Ureter (tissue), 1 donor: Measurements from ENCODE around the gene PPP1R3E. TPM values are rescaled to one million over a fixed set of nuclear protein-coding genes. Genes with fewer than 3 reads are reported as not detected.
"Not testable (repeated sequence)": the region's sequence is repeated elsewhere in the genome, so short reads cannot be mapped to it uniquely, and the experiment has no call there.

Experiments
- DNase-seq: peaks from one replicate; pipeline ENCODE4 v3.0.0-alpha.2; 2020; ENCODE audit warnings: low spot score
- total RNA-seq: library from RNA; stranded (reverse); gene quantifications from one replicate; pipeline ENCODE4 v1.2.4, GENCODE V29; 2023
- donor health status: DM: yes; HTN: yes; CAD: no.

PPP1R3E gene
- total RNA-seq, 1 donor from 2014 or later: 28.2 TPM

DNA sequence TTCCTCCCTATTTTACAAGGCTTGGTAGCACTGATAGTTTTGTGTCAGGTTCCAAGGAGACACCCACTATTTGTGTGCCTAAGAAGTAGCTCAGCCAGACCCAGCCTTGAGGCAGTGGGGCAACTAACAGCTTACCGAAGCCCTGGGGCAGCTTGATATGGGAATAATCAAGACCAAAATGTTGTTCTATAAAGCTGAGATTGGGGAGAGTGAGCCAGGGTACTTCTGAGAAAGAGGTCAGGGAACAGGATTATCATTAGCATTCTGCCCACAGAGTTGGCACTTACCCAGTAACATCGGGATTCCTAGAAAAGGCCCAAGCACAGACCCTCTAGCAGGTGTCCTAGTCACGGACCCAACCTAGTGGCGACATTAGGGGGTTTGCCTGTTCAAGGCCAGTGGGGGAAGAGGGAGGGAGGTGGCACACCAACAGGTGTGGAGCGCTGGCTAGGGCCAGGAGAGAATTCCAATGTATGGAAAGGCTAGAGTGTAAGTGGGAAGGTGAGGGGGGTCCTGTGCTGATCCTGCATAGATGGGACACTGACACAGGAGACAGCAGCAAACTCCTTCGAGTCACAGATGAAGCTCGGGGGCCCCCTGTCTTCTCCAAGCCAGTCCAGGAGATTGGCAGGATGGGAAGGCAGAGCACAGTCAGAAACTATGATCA lies 4.9 kb downstream of the PPP1R3E start:
- no peak for DNase-seq

GRCh38 chr14:23297096-23297495 lies 5.6 kb downstream of the PPP1R3E start:
- DNase-seq: no peak

DNA sequence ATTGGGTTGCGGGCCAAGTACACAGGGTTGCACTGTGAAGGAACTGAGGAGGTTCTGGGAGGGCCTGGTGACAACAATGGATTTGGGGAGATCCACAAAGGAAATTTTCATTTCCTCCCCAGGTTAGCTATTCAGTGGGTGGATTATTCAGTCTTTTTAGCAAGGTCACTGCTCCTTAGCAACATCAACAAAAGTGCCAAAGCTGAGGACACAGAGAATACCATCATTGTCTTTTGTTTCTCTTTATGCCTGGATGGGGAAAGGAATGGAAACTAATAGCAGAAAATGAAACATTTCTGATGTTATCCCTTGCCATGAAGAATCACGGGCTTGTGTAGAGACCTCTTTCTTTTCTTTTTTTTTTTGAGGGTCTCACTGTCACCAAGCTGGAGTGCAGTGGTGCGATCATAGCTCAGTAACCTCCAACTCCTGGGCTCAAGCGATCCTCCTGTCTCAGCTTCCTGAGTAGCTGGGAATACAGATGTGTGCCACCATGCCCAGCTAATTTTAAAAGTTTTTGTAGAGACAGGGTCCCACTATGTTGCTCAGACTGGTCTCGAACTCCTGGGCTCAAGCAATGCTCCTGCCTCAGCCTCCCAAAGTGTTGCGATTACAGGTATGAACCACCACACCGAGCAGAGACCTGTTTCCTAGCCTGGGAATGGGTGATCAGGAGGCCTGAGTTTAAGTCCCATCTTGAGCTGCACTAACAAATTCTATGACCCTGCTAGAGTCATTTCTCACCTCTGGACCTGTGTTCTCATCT lies 6.5 kb downstream of the PPP1R3E start:
- no peak for DNase-seq

- DNase-seq: no peak
Measured at GRCh38 chr14:23294734-23295561, 7.7 kb downstream of the PPP1R3E start.

- DNase-seq: no peak
Measured at GRCh38 chr14:23286902-23287479, 15.7 kb downstream of the PPP1R3E start.

DNA sequence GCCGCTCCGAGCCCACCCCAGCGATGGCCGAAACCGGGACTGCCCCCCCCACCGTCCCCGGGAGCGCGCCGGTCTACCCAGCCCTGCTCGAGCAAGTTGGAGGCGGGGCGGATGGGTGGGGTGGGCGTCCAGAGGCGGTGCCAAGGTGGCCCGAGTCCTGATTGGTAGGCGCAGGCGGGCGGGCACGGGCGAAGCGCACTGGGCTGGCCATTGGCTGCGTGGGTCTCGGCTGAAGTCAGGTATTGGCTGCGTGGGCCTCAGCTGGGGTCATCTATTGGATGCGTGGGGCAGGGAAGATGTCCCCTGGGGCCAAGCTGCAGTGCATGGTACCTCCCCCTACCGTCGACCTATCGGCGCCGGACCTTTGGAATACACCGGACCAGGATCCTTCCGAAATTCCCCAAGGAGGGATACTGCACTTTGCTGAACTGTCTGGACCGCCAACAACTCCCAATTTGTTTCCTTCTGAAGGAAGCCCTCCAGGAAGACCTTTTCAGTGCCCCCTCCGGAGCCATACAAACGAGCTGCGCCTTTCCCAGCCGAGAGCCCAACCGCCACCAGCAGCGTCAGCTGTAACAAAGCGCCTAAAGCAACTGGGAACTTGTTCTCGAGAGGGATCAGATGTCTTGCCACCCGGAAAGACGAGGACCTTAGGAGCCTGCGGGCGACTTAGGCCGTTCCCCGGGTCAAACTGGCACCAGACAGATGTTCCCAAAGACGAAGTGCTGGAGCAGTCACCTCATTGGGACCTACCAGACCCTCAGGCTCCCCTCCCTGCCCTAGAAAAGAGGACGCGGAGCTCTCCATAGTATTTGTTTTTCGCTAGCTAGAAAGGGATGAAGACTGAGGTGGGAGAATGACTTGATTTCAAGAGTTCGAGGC lies 16.4 kb downstream of the PPP1R3E start, which contains the start of gene HOMEZ:
TSS of gene HOMEZ (minus strand) at position 113 of the 882 bp plus-strand sequence. CDS start 180 bp downstream, outside the sequence.
- peak; percentile 99 for DNase-seq

DNA sequence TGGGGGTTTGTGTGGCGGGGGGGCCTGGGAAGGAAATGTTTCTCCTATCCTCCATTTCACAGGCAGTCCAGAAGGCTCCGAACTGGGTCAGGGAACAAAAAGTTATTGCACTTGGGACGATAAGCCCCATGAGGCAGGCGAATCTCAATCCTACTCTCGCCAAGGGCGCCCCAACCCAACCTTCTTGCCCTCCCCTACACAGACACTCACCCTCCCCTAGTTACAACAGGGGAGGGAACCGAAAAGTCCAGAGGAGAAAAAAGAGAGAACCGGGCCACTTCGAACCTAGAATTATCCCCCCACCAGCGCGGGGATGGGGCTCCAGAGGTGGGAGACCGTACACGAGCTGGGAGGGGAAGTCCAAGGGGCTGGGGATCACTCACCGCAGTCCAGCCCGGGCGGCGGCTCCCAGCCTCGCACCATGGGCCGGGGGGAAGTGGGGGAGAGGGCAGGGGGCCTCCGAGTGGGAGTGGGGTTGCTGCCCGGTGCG lies 17.1 kb downstream of the PPP1R3E start:
- no peak for DNase-seq

GRCh38 chr14:23284654-23285529 lies 17.8 kb downstream of the PPP1R3E start:
- no peak for DNase-seq

DNA sequence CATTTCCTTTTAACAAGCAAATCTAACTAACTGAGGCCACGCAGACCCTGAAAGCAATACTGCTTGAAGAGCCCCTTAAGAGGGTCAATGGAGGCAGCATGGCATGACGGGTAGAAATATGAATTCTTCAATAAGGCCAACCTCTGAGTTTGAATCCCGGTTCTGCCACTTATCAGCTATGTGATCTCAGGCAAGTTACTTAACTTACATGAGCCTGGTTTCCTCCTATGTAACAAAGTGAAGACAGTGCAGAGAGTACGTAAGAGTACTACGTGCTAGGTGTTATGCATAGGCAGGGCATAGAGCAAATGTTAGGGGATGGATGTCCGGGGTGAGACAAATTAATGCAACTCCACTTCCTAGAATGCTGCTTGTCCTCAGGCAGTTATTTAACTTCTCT lies 21.4 kb downstream of the PPP1R3E start:
- no peak for DNase-seq

GRCh38 chr14:23277928-23278327 lies 24.7 kb downstream of the PPP1R3E start:
- not testable (repeated sequence) for DNase-seq

GRCh38 chr14:23277189-23277588 lies 25.5 kb downstream of the PPP1R3E start:
- DNase-seq: no peak

- DNase-seq: no peak
Measured at GRCh38 chr14:23275412-23275811, 27.2 kb downstream of the PPP1R3E start.

- no peak for DNase-seq
Measured at GRCh38 chr14:23269193-23269592, 33.5 kb downstream of the PPP1R3E start.

- not testable (repeated sequence) for DNase-seq
Measured at GRCh38 chr14:23260849-23261248, 41.8 kb downstream of the PPP1R3E start.

GRCh38 chr14:23259426-23259825 lies 43.2 kb downstream of the PPP1R3E start:
- no peak for DNase-seq

- DNase-seq: no peak
Measured at GRCh38 chr14:23258256-23258655, 44.4 kb downstream of the PPP1R3E start.

DNA sequence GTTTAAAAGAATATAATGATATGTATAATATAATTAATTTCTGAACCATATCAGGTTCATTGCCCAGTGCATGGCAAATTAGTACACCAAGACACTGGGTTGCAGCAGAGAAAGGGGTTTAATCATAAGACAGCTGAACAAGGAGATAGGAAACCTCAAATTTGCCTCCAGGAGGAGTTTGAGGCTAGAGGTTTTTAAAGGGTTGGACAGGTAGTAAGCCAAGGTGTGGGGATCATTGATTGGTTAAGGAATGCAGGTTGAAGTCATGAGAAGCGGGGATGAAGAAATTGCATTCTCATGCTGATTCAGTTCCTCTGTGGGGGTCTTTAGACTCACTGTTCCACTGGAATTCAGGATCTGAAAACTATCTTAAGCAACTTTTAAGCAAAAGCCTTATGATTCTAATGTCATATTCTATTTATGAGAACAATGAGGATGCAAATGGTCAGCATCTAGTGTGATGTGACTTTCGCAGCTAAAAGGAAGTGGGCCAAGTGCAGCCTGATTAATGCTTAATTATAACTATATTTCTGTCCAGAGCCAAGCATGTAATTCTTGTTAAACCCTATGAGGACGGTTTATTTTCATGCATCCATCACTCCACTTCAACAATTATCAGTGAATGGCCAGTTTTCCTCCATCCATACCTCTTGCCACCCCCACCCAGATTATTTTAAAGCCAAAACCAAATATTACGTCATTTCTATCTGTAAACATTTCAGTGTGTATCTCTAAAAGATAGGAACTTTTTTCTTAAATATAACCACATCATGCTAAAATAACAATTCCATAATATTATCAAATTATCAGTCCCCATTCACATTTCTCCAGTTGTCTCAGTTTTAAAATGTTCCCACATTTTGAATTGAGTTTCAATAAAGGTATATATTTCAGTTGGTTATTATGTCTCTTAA lies 50.0 kb downstream of the PPP1R3E start:
- no peak for DNase-seq

GRCh38 chr14:23252006-23252405 lies 50.7 kb downstream of the PPP1R3E start:
- no peak for DNase-seq

- DNase-seq: no peak
Measured at GRCh38 chr14:23249824-23250223, 52.8 kb downstream of the PPP1R3E start.
